Fibroblast of skin of right biceps (primary cell): ENCODE measurements around the gene DPYSL5.

Source experiments
- DNase-seq: peaks from one replicate; pipeline ENCODE4 v3.0.0-alpha.2; 2013

The DPYSL5 gene

DNA sequence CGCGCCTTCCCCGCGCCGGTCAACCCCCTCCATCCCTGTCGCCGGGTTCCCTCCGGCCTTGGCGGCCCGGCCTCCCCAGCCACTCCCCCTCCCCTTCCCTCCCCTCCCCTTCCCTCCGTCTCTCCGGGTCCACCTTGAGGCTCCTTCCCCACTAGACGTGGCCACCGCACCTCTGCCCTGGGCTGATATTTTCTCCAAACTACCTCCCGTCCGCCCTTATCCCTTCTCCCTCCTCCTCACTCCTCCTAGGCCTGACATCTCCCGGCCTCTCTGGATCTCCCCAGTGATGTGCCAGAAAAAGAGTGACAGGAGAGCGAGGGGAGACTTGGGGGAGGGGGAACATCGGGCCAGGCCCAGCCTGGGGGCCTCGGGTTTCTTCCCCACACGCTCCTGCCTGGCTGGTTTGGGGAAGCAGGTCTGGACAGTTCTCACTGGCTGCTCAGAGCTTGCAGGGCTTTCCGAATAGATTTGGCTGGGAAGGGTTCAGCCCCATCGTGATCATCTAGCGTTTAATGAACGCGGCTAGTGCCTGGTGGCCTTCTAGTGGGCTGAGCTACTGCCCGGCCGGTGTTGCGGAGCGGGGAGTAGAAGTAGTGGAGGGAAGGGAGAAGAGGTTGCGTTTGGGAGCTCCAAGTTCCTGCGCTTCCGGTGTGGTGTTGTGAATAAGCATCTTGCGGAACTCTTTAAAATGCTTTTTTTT is 123.1 kb downstream of the DPYSL5 start:
- DNase-seq, result no peak

DNA sequence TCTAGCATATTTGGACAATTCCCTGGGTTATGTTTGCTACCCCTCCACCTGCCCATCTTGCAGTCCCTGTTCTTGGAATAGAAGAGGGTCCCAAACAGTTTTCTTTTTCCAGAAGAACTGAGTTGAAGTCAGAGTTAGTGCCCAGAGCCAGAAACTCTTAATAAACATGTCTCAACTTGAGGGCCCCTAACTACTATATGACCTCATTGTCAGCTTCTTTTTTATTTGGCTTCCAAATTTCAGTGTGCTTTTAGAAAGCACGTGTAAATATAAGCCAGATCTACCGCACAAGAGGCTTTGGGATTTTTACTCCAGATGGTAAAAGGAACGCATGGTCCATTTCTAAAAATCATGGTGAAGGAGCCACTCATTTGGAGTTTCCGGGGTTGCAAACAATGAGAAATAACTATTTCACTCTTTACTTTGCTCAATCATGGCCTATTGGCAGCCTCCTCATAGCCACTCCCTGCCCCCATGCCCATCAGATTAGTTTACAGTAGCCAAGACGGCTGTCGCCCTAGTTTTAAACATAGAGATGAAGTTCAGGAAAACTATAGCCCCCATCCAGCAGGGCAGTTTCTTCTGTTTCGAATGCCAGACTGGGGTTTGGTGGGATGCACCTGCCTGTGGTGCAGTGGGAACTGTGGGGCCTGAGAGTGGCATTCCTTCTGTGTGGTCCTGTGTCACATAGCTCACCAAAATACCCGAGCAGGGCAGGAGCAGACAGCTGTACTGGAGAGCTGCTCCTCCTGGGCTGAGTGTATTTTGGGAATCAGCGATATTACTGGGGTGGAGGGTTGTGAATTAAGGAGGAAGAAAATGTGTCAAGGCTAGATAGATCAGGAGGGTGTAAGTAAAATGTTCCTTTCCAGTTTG is 124.2 kb downstream of the DPYSL5 start:
- DNase-seq, result no peak

DNA sequence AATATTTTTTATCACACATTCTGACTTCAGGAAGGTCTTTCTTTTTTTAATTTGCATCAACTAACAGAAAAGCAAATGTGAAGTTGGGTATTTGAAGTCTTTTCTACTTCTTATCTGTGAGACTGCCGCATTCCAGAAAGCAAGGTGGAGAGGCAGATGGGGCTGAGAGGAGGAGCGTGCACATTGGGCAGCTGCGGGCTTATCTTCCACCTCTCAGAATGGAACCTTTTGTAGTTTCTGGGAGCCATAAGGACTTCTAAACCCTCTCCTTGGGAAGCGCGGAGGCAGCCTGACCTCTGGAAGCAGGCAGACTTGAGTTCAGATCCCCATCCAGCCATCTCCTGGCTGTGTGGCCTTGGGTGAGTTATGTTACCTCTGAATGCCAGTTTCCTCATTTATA is 126.4 kb downstream of the DPYSL5 start:
- no peak for DNase-seq

DNA sequence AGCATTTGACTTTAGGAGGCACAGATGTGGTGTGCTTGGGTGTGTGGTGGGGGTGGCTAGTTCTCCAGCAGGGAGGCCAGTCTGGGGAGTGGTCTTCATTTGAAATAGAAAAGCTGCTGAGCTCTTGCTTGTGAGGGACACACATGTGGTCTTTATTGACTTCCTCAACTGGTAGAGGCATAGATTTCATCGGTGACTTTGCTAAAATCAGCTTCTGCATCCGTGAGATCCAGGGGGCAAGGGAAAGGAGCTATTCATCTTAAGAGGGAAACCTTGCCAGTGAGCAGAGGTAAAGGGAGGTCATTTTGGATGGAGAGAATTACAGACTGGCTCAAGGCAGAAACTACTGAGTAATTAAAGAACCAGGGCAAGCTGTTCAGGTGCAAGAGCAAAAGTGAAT is 127.2 kb downstream of the DPYSL5 start:
- no peak for DNase-seq

DNA sequence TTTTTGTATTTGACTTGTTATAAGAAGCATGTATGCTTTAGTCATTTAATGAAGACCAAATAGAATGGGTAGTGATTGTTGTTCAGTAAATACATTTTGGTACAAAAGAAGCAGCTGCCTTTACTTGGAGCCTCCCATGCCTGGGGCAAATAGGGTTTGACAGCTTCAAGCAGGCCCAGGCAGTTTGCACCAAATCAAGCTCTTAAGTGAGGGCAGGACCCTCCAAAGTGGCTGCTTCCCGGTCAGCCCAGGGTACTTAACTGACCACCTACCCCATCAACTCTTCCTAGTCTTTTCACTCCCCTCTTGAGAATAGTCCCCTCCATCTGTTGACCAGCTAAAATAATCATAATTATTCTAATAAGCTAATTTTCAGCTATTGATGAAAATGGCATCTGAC is 127.7 kb downstream of the DPYSL5 start:
- no peak for DNase-seq

DNA sequence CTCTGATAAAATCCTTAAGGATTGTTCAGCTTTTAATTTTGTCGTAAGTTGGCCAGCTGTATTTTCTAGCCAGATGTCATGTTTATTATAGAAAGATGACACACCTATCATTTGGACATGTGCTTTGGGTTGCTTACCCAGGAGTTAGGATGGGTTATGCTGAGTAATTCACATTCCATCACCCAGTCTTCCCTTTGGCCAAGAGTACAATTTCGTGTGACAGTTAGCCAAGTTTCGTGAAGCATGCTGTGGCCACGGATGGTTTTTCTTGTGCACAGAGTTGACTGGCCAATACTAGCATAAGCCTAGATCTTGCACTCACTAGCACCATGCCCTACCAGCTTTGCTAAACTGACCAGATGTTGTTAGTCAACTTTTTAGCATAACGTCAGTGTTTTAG is 128.3 kb downstream of the DPYSL5 start:
- DNase-seq, result peak; percentile 32

DNA sequence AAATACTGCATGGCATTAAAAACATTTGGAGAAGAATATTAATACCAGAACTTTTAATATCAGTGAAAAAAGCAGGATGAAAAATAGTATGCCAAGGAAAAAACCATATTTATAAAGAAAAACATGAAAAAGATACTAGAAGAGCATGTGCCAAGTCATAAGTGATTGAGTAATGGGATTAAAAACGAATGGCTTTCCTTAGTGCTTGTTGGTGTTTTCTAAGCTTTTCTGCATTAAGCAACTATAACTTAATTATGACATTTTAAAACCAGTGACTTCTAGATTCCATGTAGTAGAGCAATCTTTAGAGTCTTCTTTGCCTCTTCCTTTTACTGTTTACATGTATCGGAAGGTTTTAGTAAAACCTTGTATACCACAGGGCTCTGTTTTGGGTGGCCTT is 129.1 kb downstream of the DPYSL5 start:
- no peak for DNase-seq

DNA sequence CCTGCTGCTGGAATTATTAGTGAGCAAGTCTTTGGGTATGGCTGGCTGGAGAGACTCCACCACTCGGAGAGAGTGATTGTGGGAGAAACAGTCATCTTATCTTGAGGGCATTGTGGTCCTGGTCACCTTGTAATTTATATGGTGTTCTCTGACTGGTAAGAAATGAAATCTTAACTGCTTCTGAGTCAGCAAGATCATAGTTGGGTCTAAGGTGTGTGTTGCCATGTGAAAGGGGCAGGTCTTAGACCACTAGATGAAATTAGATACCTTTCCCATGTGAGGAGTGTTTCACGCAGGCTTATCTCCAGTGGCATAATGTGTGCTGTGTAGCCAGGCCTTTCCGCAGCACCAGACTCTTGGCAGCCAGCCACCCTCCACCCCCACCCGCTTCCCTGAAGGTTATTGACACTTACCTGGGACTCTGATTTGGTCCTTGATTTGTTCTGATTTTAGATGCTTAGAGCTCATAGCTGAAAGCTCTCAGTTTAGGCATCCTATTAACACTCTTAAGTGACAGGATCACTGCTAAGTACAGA is 130.2 kb downstream of the DPYSL5 start:
- DNase-seq, result no peak

DNA sequence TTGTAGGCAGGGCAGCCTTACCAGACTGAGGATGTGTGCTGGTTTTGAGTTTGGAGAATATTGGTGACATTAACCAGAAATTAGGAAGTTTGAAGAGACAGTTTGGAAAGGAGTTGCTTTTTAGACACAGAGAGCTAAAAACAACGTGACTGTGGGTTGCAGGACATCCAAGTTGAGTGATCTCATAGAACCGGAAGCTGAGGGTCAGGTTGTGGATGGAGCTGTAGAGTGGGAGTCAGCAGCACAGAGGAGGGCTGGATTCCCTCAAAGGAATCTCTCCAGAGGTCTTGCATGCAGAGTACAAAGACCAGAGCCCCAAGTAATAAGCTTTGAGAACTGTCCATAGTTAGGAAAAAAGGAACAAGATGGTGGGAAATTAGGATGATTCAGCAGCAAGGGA is 131.8 kb downstream of the DPYSL5 start:
- DNase-seq, result no peak

DNA sequence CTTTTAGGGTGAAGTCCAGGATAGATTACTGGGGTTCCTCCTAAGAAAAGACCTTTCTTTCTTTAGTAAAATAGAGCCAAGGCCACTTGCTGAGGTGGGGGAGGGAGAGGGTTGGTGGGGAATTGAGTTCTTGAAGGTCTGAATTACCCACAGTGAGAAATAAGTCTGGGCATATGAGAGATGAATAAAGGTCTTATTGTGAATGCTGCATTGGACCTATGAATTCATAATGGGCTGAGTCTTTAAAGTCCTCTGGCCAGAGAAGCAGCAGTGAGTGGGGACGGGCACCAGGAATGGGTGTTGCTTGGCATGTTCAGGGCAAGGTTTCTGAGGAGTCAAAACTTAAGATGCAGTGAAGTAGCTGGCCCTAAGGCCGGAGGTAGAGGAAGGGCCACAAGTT is 133.0 kb downstream of the DPYSL5 start:
- DNase-seq, result no peak

DNA sequence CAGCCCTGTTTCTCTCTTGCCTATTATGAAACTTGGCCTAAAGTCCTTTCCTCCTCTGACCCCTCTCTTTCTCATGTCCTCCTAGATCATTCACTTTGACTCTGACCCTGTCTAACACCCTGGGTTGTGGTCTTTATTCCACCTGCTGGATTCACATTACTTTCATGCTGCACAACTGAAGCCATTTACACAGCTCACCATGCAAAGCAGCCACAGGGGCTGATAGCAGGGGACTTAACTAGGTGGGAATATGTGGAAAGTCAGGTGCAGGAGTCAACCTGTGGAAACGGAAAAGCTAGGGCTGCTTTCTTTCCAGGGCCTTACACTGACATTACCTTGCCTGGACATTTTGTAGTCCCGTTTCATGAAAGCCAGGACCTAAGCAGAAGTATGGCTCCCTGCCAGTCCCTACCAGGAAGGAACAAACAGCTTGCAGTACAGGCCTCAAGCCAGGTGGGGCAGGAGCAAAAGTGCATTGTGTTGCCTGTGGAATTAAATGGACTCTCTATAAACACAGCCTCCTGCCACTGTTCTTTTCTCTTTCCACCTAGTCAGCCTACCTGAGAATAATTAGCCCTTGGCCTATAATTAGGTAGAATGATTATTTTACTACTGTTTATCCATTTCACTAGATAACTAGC is 134.3 kb downstream of the DPYSL5 start:
- DNase-seq, result no peak

DNA sequence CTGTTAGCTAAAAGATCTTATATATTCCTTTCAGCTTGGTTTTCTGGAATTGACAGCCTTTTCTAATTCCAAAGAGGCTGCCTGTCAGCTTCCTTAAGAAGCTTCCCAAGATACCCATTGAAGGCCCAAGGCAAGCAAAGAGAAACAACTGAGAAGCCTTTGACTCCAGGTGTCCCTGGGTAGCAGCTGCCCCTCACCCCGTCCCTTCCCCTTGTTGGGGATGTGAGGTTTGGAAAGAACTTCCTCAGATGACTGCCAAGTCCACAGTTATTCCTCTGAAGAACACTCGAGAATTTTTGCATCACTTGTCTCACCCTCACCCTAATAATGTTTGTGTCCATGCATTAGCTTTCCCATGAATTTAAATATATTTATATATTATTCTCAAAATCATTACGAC is 135.8 kb downstream of the DPYSL5 start:
- DNase-seq, result no peak

DNA sequence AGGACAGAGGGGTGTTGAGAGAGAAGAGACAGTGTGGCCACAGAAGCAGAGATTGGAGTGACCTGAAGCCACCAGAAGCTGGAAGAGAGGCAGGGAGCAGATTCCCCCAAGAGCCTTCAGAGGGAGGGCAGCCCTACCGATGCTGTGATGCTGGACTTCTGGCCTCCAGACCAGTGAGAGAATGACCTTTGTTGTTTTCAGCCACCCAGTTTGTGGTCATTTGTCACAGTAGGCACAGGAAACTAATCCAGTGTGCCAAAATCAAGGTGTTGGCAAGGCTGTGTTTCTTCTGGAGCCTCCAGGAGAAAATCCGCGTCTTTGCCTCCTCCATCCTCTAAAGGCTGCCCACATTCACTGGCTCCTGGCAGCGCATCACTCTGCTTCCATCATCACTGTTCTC is 137.9 kb downstream of the DPYSL5 start:
- DNase-seq, result no peak

DNA sequence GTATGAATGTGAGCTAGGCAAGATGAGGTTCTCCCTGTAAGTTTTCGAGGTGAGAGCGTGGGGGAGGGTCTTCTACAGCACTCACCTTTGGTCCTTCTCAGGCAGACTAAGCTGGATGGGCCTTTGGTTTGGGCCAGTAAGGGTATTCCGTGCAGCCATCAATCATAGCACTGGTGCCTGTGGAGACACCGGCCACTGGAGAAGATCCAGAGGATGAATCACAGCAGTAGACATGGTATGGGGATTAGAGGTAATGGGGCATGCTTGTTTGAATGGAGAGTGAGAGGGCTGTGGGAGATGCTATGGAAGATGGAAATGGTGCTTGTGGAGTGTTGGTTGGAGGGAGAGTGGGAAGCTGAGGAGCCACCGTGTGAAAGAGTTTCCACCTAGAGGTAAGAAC is 138.6 kb downstream of the DPYSL5 start:
- DNase-seq, result peak; percentile 46

DNA sequence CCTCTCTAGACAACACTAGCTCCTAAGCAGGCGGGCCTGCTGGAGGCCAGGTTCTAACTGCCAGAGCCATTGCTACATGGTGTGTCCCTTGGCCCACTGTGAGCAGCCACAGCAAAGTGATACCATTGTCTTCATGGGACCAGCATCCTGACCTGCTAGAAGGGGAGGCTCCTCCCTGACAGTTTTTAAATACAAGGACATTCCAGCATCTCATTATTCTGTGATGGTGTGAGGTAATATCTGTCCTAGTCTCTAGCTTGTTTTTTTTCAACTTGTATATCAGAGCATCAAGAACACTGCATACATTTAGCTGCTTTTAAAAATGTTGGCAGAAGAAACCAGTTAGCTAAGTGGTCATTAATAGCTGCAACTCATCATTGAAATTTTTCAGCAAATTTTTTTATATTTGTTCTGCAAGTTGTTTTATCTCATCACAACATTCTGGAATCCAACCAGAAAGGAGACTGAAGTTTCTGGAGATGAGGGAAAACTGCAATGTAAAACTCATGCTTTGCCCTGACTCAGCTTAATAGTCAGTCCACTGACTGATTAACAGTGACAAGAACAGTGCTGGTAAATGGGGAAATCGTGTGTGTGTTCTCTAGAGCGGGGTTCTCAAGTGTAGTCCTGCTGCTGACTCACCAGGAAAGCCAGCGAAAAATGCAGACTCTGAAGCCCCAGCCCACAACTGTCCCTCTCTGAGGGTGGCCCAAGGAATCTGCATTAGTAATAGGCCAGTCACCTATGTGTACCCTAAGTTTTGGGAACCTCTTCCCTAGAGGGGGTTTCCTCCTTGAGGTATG is 140.3 kb downstream of the DPYSL5 start:
- DNase-seq, result peak; percentile 85

DNA sequence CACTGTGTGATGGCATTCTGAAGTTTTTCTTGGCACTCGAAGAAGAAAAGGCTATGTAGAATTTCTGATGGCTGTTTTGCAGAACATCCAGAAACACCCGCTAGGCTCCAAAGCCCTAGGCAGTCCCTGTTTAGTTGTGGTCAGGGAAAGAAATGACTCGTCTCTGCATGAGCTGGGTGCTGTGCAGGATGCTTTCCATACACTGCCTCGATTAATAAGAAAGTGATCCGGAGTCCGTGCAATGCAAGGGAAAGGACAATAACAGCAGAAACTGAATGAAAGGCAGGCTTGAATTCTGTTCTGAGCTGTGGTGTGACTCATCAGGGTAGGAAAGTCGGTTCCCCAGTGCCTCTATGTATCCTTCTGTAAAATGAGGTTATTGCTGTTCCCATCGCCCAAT is 141.2 kb downstream of the DPYSL5 start:
- DNase-seq, result peak; percentile 74

DNA sequence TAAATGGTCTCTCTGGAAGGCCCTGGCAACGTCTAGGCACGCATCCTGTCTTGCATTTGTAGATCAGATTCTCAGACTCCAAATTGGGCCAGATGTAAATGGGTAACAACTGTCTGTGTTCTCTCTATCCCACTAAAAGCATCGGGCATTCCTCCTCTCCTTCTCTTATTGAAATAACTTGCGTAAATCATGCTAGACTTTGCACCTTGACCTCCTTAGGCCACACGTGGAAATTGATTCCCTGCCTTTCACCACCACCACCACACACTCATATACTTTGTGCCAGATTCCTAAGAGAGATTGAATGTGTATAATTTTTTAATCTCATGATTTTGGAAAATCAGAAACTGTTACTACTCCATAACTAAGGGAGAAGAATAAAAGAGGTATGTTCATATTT is 143.8 kb downstream of the DPYSL5 start:
- no peak for DNase-seq

DNA sequence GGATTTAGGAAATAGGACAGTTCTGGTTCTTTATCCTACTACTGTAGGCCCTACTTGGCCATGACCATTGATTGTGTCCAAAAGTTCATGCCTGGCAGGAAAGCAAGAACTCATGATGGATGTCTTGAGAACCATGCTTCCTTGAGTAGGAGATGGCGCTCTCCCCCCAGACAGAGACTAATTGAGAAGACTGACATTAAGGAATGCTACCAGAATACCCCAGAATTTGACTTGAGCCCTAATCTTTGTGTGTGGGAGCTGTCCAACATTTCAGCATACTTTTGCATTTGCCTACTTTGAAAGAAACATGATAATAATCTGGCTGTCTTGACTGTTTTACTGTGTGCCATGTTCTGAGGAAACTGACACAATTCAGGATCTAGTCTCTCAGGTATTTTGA is 145.8 kb downstream of the DPYSL5 start:
- DNase-seq, result no peak

DNA sequence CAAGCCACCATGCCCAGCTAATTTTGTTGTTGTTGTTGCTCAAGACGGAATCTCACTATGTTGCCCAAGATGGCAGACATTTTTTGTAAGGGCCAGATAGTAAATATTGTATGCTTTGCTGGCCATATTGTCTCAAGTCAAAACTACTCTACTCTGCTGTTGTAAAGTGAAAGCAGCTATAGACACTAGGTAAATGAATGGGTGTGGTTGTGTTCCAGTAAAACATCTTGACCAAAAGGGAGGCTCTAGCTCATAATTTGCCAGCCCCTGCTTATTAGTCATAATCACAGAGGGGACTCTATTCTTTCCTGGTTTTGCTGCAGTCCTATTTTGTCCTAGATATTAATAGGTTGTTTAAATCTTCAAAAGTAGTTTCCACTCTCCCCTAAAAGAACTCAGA is 147.1 kb downstream of the DPYSL5 start:
- no peak for DNase-seq

DNA sequence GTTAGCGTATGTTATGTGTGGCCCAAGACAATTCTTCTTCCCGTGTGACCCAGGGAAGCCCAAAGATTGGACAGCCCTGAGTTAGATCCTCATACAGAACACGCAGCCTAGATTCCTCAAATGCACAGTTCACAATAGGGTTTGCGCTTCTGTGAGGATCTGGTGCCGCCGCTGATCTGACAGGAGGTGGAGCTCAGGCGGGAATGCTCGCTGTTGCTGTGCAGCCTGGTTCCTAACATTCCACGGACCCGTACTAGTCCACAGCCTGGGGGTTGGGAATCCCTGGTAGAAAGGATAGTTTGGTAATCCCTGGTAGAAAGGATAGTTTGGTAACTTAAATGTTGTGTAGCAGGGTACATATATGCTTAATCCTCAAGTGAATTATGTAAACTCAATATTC is 149.5 kb downstream of the DPYSL5 start:
- DNase-seq, result no peak

DNA sequence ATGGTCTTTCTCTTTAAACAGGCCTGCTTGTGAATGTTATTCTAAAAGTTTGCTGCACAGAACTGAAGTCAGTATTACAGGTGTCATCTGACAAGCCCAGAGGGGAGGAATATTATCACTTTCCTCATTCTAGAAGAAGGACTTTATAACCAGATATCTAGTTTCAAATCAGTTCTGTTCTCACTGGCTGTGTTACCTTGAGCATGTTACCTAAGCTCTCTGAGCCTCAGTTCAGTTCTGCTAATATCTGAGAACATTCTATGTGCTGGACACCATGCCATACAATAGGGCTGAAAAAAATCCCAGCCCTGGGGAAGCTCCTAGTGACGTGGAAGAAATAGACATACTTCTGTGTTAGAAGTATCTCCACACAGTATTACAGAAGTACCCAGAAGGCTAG is 150.4 kb downstream of the DPYSL5 start:
- no peak for DNase-seq
